SK-N-MC (cell line): ENCODE results near the gene RTN4RL1.

Source experiments
- EZH2 ChIP-seq: fragments of 200-600 bp; sonication (generic); IDR thresholded peaks from one replicate; pipeline ENCODE4 v1.6.1; 2017; ENCODE audit warnings: antibody characterized with exemption
- POLR2AphosphoS5 ChIP-seq: IDR thresholded peaks from 2 replicates; pipeline ENCODE4 v1.6.1; 2012; ENCODE audit warnings: mild to moderate bottlenecking, low read depth, low read length, borderline replicate concordance

DNA sequence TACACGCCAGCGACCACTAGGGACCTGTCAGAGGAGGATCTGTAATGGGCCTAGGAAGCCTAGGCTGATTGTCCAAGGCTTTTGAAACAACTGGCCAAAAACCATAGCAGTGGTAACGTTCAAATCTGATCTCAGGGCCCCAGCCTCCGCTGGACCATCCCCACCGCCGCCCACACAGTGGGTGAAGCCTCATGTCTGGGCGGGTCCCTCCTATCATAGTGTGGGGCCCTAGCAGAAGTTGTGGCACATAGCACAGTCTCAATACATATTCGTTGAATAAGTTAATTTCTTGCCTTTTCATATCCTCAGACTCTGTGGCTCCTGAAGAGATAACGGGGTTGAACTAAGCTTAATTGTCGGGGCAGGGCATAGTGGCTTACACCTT, 5.6 kb upstream of the RTN4RL1 start:
- no peak for TF ChIP-seq POLR2AphosphoS5
- no peak for TF ChIP-seq EZH2
